Neural crest cell (in vitro differentiated cells): ENCODE results near the gene ZNF618. TPM values are rescaled to one million over a fixed set of nuclear protein-coding genes. Genes with fewer than 3 reads are reported as not detected.

ENCODE experiments used
- DNase-seq: peaks from one replicate; pipeline ENCODE4 v3.0.0; 2021; ENCODE audit warnings: low read depth, mixed read lengths, low spot score
- H3K27ac Mint-ChIP-seq: one replicate; pipeline ENCODE4 v1.8.0; 2021; ENCODE audit warnings: mild to moderate bottlenecking, mixed read lengths; ENCODE audit not compliant: unreplicated experiment
- H3K27me3 Mint-ChIP-seq: 2 replicates; pipeline ENCODE4 v1.8.0; 2021; ENCODE audit warnings: low read depth, mild to moderate bottlenecking, mixed read lengths
- H3K36me3 Mint-ChIP-seq: 2 replicates; pipeline ENCODE4 v1.8.0; 2021; ENCODE audit warnings: low read depth, mild to moderate bottlenecking, mixed read lengths
- H3K4me1 Mint-ChIP-seq: 2 replicates; pipeline ENCODE4 v1.8.0; 2021; ENCODE audit warnings: mixed read lengths
- H3K4me3 Mint-ChIP-seq: one replicate; pipeline ENCODE4 v1.8.0; 2021; ENCODE audit warnings: mild to moderate bottlenecking, mixed read lengths
- H3K9me3 Mint-ChIP-seq: 2 replicates; pipeline ENCODE4 v1.8.0; 2021; ENCODE audit warnings: mixed read lengths
- long read RNA-seq: library from polyadenylated mRNA; unstranded; transcript quantifications from one replicate; pipeline ENCODE4 v2.0.0, GENCODE V29; 2020
- total RNA-seq: library from RNA; stranded (reverse); gene quantifications from 2 replicates; pipeline ENCODE4 v1.2.1, GENCODE V29; 2021
- TF ChIP-seq, protein P1 (sequence below): fragments of 200-600 bp; sonication (generic); conservative IDR thresholded peaks from 2 replicates; pipeline ENCODE4 v1.5.0; 2021; ENCODE audit warnings: antibody characterized with exemption, mild to moderate bottlenecking

The ZNF618 gene, protein sequence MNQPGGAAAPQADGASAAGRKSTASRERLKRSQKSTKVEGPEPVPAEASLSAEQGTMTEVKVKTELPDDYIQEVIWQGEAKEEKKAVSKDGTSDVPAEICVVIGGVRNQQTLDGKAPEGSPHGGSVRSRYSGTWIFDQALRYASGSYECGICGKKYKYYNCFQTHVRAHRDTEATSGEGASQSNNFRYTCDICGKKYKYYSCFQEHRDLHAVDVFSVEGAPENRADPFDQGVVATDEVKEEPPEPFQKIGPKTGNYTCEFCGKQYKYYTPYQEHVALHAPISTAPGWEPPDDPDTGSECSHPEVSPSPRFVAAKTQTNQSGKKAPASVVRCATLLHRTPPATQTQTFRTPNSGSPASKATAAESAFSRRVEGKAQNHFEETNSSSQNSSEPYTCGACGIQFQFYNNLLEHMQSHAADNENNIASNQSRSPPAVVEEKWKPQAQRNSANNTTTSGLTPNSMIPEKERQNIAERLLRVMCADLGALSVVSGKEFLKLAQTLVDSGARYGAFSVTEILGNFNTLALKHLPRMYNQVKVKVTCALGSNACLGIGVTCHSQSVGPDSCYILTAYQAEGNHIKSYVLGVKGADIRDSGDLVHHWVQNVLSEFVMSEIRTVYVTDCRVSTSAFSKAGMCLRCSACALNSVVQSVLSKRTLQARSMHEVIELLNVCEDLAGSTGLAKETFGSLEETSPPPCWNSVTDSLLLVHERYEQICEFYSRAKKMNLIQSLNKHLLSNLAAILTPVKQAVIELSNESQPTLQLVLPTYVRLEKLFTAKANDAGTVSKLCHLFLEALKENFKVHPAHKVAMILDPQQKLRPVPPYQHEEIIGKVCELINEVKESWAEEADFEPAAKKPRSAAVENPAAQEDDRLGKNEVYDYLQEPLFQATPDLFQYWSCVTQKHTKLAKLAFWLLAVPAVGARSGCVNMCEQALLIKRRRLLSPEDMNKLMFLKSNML
- total RNA-seq, result 60.8 and 64.2 TPM in 2 replicates
- long read RNA-seq, partial matches to known transcripts, result 9 of 22 reads
- long read RNA-seq, other reads (novel, unspliced or antisense), result 13 of 22 reads

DNA sequence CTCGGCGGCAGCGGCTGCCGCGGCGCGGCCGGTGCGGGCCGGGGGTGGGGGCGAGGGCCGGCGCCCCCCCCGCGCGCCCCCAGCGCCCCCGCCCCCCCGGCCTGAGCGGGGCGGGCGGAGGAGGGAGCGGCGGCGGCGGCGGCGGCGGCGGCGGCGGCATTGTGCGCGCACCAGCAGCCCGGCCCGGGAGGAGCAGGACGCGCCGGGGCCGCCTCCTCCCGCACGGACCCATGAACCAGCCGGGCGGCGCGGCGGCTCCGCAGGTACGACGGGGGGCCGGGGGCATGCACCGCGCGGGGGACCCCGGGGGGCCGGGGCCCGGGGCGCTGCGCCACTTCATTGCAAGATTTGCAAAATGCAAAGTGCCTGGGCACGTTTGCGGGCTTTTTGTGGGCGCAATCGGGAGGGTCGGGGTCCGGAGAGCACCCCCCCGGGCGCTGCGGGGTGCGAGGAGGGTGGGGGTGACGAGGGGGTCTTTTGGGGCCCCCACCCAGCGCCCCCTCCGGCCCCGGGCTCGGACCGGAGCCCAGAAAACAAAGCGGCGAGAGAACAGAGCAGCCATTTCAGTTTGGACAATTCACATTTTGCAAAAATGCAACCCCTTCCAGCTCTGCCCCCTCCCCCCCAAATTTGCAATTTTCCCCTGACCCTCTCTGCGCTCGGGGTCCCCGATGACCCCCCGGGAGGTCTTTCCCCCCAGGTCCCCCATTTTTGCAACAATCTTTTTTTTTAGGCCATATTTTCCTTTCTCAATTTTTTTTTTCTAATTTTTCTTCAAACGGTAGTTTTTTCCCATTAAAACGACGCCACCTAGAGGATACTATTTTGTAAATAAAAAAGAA, at the start of gene ZNF618:
ZNF618 (plus strand) TSS at position 159 of the 842 bp plus-strand sequence; CDS start at position 231, 72 bp downstream.
- Mint-ChIP-seq H3K27me3 (peaks cover 3% of the 10 kb centered on the region), H3K36me3 (no peaks in the 10 kb centered on the region), H3K4me3 (peak within 1 kb of the TSS; percentile 99), H3K4me1 (peaks cover 38% of the 10 kb centered on the region), H3K9me3 (no peaks in the 10 kb centered on the region), H3K27ac (peak within 1 kb of the TSS; percentile 98)
- TF ChIP-seq, protein P1, sequence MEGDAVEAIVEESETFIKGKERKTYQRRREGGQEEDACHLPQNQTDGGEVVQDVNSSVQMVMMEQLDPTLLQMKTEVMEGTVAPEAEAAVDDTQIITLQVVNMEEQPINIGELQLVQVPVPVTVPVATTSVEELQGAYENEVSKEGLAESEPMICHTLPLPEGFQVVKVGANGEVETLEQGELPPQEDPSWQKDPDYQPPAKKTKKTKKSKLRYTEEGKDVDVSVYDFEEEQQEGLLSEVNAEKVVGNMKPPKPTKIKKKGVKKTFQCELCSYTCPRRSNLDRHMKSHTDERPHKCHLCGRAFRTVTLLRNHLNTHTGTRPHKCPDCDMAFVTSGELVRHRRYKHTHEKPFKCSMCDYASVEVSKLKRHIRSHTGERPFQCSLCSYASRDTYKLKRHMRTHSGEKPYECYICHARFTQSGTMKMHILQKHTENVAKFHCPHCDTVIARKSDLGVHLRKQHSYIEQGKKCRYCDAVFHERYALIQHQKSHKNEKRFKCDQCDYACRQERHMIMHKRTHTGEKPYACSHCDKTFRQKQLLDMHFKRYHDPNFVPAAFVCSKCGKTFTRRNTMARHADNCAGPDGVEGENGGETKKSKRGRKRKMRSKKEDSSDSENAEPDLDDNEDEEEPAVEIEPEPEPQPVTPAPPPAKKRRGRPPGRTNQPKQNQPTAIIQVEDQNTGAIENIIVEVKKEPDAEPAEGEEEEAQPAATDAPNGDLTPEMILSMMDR, result peak; percentile 72
- DNase-seq, result peak; percentile 37

DNA sequence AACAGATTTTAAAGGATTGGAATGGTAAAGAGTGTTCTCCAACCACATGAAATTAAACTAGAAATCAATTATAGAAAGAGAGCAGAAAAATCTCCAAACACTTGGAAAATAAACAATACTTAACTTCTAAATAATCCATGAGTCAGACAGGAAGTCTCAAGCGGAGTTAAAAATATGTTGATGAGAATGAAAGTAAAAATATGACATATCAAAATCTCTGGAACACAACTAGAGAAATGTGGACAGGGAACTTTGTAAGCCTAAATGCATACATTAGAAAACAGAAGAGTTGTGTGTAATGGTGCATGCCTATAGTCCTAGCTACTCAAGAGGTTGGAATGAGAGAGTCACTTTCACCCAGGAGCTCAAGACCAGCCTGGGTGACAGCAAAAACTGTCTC, 47.9 kb upstream of the ZNF618 start:
- no peaks in the 10 kb centered on the region for H3K27me3 Mint-ChIP-seq
- H3K9me3 Mint-ChIP-seq, result peaks cover 9% of the 10 kb centered on the region
- peaks cover 2% of the 10 kb centered on the region for H3K36me3 Mint-ChIP-seq
- TF ChIP-seq, protein P1, result no peak
- H3K4me3 Mint-ChIP-seq, result no peak overlapping the region
- H3K4me1 Mint-ChIP-seq, result no peaks in the 10 kb centered on the region
- DNase-seq, result no peak
- H3K27ac Mint-ChIP-seq, result no peak overlapping the region

DNA sequence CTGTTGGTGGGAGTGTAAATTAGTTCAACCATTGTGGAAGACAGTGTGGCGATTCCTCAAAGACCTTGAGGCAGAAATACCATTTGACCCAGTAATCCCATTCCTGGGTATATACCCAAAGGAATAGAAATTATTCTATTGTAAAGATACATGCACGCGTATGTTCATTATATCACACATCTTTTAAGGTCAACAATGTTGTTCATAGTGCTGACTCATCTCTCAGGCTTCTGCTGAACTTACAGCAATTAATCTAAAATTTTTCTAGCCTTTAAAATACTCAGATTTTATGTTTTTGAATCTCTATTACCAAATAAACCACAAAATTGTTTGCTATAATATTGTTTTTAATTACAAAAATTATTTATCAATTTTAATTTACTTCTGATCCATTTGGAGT, 38.8 kb upstream of the ZNF618 start:
- no peak for DNase-seq
- TF ChIP-seq, protein P1, result no peak
- Mint-ChIP-seq H3K4me1 (no peaks in the 10 kb centered on the region), H3K36me3 (peaks cover 3% of the 10 kb centered on the region), H3K27ac (no peak overlapping the region), H3K27me3 (no peaks in the 10 kb centered on the region), H3K9me3 (peaks cover 12% of the 10 kb centered on the region), H3K4me3 (no peak overlapping the region)

DNA sequence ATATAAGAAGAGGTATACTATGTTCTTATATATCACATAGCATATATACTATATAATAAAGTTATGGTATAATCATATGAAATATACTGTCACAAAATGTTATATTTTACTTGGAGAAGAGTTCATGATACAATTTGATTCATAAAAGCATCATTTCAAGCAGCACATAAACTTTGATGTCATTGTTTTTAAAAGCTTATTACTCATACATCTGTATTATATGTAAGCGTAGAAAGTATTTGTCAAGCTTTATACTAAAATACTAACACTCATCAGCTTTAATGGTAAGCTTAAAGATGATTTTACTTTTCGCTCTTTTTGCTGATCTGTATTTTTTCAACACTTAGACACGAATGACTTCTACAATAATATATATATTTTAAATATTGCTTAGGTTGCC, 34.0 kb upstream of the ZNF618 start:
- Mint-ChIP-seq H3K36me3 (no peaks in the 10 kb centered on the region), H3K4me1 (no peaks in the 10 kb centered on the region), H3K4me3 (no peak overlapping the region), H3K27ac (no peak overlapping the region), H3K27me3 (no peaks in the 10 kb centered on the region), H3K9me3 (peaks cover 9% of the 10 kb centered on the region)
- TF ChIP-seq, protein P1, result no peak
- DNase-seq, result no peak

DNA sequence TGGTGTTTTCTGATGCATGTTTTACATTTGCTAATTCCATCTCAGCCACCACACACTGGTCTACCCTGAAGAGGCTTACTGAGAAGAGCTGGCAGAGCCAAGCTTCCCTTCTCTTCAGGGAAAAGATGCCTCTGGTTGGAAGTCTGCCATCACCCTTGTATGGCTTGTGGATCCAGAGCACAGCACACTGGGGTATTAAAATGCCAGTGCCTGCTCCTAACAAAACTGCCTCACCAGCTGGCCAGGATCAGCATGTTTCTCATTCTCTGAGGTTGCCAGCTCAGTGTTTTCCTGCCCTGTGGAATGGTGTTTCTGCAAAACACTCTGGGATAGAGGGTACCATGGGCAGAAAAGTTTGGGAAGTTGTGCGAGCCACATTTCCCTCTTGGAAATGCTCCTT, 31.6 kb upstream of the ZNF618 start:
- H3K9me3 Mint-ChIP-seq, result peaks cover 16% of the 10 kb centered on the region
- H3K4me3 Mint-ChIP-seq, result no peak overlapping the region
- no peak for DNase-seq
- TF ChIP-seq, protein P1, result no peak
- no peaks in the 10 kb centered on the region for H3K4me1 Mint-ChIP-seq
- H3K36me3 Mint-ChIP-seq, result no peaks in the 10 kb centered on the region
- no peak overlapping the region for H3K27ac Mint-ChIP-seq
- no peaks in the 10 kb centered on the region for H3K27me3 Mint-ChIP-seq
